Astrocyte (in vitro differentiated cells and primary cell): ENCODE measurements around the gene AGBL4. TPM values are rescaled to one million over a fixed set of nuclear protein-coding genes. Genes with fewer than 3 reads are reported as not detected.

Source experiments
- DNase-seq: peaks from one replicate; pipeline ENCODE4 v3.0.0-alpha.2; 2010; ENCODE audit warnings: low read depth
- FAIRE-seq: peaks from 2 replicates; lab custom pipeline; 2011; peaks lifted over from hg19 to GRCh38; lab: Jason Lieb, UNC
- H2AFZ ChIP-seq: 2 replicates; pipeline ENCODE4 v1.6.0; 2012; ENCODE audit warnings: low read depth, low read length, inconsistent platforms
- H3K27ac ChIP-seq: 2 replicates; pipeline ENCODE4 v1.5.1; 2011; ENCODE audit warnings: low read depth, low read length, inconsistent platforms
- H3K27me3 ChIP-seq: 2 replicates; pipeline ENCODE4 v1.6.0; 2011; ENCODE audit warnings: low read length, inconsistent platforms; ENCODE audit not compliant: insufficient read depth
- H3K36me3 ChIP-seq: 2 replicates; pipeline ENCODE4 v1.5.1; 2011; ENCODE audit warnings: low read length, inconsistent platforms; ENCODE audit not compliant: insufficient read depth
- H3K4me1 ChIP-seq: 2 replicates; pipeline ENCODE4 v1.5.1; 2011; ENCODE audit warnings: low read length, inconsistent platforms; ENCODE audit not compliant: insufficient read depth
- H3K4me2 ChIP-seq: 2 replicates; pipeline ENCODE4 v1.6.0; 2012; ENCODE audit warnings: low read length, inconsistent platforms
- H3K4me3 ChIP-seq: 2 replicates; pipeline ENCODE4 v1.5.1; 2011; ENCODE audit warnings: low read depth, mild to moderate bottlenecking, low read length, inconsistent platforms; ENCODE audit not compliant: insufficient read depth
- H3K79me2 ChIP-seq: 2 replicates; pipeline ENCODE4 v1.6.0; 2012; ENCODE audit warnings: mild to moderate bottlenecking, low read length, inconsistent platforms; ENCODE audit not compliant: insufficient read depth
- H3K9ac ChIP-seq: 2 replicates; pipeline ENCODE4 v1.6.0; 2012; ENCODE audit warnings: mild to moderate bottlenecking, low read length, inconsistent platforms
- H3K9me3 ChIP-seq: 2 replicates; pipeline ENCODE4 v1.5.1; 2012; ENCODE audit warnings: low read depth, mild to moderate bottlenecking, low read length, inconsistent platforms; ENCODE audit not compliant: insufficient read depth
- H4K20me1 ChIP-seq: 2 replicates; pipeline ENCODE4 v1.6.0; 2012; ENCODE audit warnings: low read length, inconsistent platforms; ENCODE audit not compliant: insufficient read depth
- H3K27ac Mint-ChIP-seq: one replicate; pipeline ENCODE4 v1.8.0; 2021; ENCODE audit warnings: mild to moderate bottlenecking, mixed read lengths; ENCODE audit not compliant: unreplicated experiment
- H3K27me3 Mint-ChIP-seq: one replicate; pipeline ENCODE4 v1.8.0; 2021; ENCODE audit warnings: low read depth, mixed read lengths; ENCODE audit not compliant: unreplicated experiment
- H3K36me3 Mint-ChIP-seq: one replicate; pipeline ENCODE4 v1.8.0; 2021; ENCODE audit warnings: low read depth, mixed read lengths; ENCODE audit not compliant: unreplicated experiment
- H3K4me1 Mint-ChIP-seq: one replicate; pipeline ENCODE4 v1.8.0; 2021; ENCODE audit warnings: low read depth, mixed read lengths; ENCODE audit not compliant: unreplicated experiment
- H3K4me3 Mint-ChIP-seq: one replicate; pipeline ENCODE4 v1.8.0; 2021; ENCODE audit warnings: mild to moderate bottlenecking, moderate library complexity, mixed read lengths; ENCODE audit not compliant: unreplicated experiment
- H3K9me3 Mint-ChIP-seq: one replicate; pipeline ENCODE4 v1.8.0; 2021; ENCODE audit warnings: mild to moderate bottlenecking, mixed read lengths; ENCODE audit not compliant: unreplicated experiment
- CTCF ChIP-seq: IDR thresholded peaks from 2 replicates; pipeline ENCODE4 v1.5.1; 2011; ENCODE audit warnings: low read depth, mild to moderate bottlenecking, inconsistent platforms, low read length, moderate library complexity; ENCODE audit not compliant: insufficient read depth
- EZH2 ChIP-seq: IDR thresholded peaks from 2 replicates; pipeline ENCODE4 v1.6.1; 2012; ENCODE audit warnings: mild to moderate bottlenecking, low read length, inconsistent platforms; ENCODE audit not compliant: insufficient read depth
- total RNA-seq: library from RNA; stranded (reverse); gene quantifications from 2 replicates; pipeline ENCODE4 v1.2.1, GENCODE V29; 2021

The AGBL4 gene
- total RNA-seq, 1 donor from 2014 or later = not detected

DNA sequence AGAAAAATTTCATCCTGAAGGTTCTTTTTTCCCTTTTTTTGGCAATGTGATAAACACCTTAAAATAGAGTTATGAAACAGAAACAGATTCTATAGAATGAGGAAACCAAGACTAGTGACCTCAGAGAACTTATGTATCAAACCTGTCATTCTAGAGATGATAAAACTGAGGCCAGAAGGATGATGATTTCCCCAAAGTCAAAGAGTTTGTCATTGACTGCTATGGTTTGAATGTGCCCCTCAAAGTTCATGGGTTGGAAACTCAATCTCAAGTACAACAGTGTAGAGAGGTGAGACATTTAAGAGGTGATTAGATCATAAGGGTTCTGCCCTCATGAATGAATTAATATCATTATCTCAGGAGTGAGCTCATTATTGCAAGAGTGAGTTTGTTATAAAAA lies 1233.4 kb downstream of the AGBL4 start:
- Mint-ChIP-seq H3K27me3 (peaks cover 12% of the 10 kb centered on the region), H3K36me3 (no peaks in the 10 kb centered on the region), H3K4me3 (no peak overlapping the region), H3K27ac (no peak overlapping the region), H3K9me3 (no peaks in the 10 kb centered on the region), H3K4me1 (peaks cover 8% of the 10 kb centered on the region)
- FAIRE-seq (no peak), DNase-seq (no peak)
- Histone ChIP-seq H3K9me3 (no peaks in the 10 kb centered on the region), H3K4me2 (no peak overlapping the region), H4K20me1 (no peaks in the 10 kb centered on the region), H2AFZ (no peak overlapping the region), H3K27ac (no peak overlapping the region), H3K79me2 (no peaks in the 10 kb centered on the region), H3K4me1 (no peaks in the 10 kb centered on the region), H3K4me3 (no peak overlapping the region), H3K27me3 (no peaks in the 10 kb centered on the region), H3K9ac (no peak overlapping the region), H3K36me3 (no peaks in the 10 kb centered on the region)
- TF ChIP-seq EZH2 = no peak
- TF ChIP-seq CTCF = no peak

GRCh38 chr1:48789903-48790302 lies 1233.9 kb downstream of the AGBL4 start:
- no peak overlapping the region for H3K4me2 ChIP-seq
- no peak overlapping the region for H2AFZ ChIP-seq
- DNase-seq (no peak), FAIRE-seq (no peak)
- no peaks in the 10 kb centered on the region for H4K20me1 ChIP-seq
- no peaks in the 10 kb centered on the region for H3K4me1 ChIP-seq
- no peaks in the 10 kb centered on the region for H3K9me3 ChIP-seq
- H3K27ac ChIP-seq = no peak overlapping the region
- TF ChIP-seq EZH2 = no peak
- no peak for TF ChIP-seq CTCF
- no peaks in the 10 kb centered on the region for H3K79me2 ChIP-seq
- H3K9ac ChIP-seq = no peak overlapping the region
- Mint-ChIP-seq H3K27ac (no peak overlapping the region), H3K4me3 (no peak overlapping the region), H3K36me3 (no peaks in the 10 kb centered on the region), H3K27me3 (peaks cover 13% of the 10 kb centered on the region), H3K4me1 (peaks cover 5% of the 10 kb centered on the region), H3K9me3 (no peaks in the 10 kb centered on the region)
- no peaks in the 10 kb centered on the region for H3K36me3 ChIP-seq
- H3K4me3 ChIP-seq = no peak overlapping the region
- H3K27me3 ChIP-seq = no peaks in the 10 kb centered on the region

- FAIRE-seq (no peak), DNase-seq (no peak)
- no peak overlapping the region for H3K27ac ChIP-seq
- Mint-ChIP-seq H3K36me3 (no peaks in the 10 kb centered on the region), H3K4me1 (no peaks in the 10 kb centered on the region), H3K4me3 (no peak overlapping the region), H3K9me3 (no peaks in the 10 kb centered on the region), H3K27ac (no peak overlapping the region), H3K27me3 (peaks cover 22% of the 10 kb centered on the region)
- H3K9me3 ChIP-seq = no peaks in the 10 kb centered on the region
- H3K36me3 ChIP-seq = no peaks in the 10 kb centered on the region
- no peak for TF ChIP-seq CTCF
- TF ChIP-seq EZH2 = no peak
- no peak overlapping the region for H2AFZ ChIP-seq
- H3K4me2 ChIP-seq = no peak overlapping the region
- no peaks in the 10 kb centered on the region for H3K79me2 ChIP-seq
- no peak overlapping the region for H3K4me3 ChIP-seq
- H3K9ac ChIP-seq = no peak overlapping the region
- H3K4me1 ChIP-seq = no peaks in the 10 kb centered on the region
- no peaks in the 10 kb centered on the region for H3K27me3 ChIP-seq
- H4K20me1 ChIP-seq = no peaks in the 10 kb centered on the region
Observed at GRCh38 chr1:48785869-48786268, 1237.9 kb downstream of the AGBL4 start.
